ENCODE results near the gene ZSWIM6.

ZSWIM6 gene

DNA sequence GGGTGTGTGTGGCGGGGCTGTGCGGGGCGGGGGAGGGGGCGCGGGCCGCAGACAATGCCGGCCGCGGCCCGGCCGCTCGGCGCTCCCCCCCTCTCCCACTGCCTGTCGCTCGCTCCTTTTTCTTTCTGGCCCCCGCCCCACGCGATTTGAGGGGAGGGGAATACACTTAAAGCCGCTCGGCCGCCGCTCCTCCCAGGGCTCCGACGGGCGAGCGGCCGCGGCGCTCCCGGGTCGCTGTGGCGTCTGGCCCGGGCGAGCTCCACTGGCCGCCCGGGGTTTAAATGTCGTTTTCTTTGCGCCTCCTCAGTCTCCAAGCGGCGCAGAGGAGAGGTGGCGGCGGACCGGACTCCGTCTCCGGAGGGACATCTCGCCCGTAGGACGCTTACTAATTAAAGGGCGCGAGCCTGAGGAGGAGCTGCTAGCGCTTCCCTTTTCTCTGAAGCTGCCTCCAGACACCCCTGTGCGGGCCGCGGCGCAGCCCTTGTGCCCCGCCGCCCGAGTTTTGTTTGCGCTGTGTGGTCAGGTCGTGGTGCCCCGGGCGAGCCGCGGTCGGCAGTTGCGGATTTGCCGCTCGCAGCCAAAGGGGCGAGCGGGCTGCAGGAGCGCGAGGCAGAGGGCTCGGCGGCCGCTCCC, 1.4 kb downstream of the ZSWIM6 start:
- DNase-seq: peak; percentile 54

GRCh38 chr5:61333954-61334867, 2.2 kb downstream of the ZSWIM6 start:
- no peak for DNase-seq

GRCh38 chr5:61334868-61335615, 3.0 kb downstream of the ZSWIM6 start:
- no peak for DNase-seq

GRCh38 chr5:61339764-61340163, 7.7 kb downstream of the ZSWIM6 start:
- DNase-seq: no peak

- no peak for DNase-seq
These were observed 8.8 kb downstream of the ZSWIM6 start for GRCh38 chr5:61340775-61341361.

DNA sequence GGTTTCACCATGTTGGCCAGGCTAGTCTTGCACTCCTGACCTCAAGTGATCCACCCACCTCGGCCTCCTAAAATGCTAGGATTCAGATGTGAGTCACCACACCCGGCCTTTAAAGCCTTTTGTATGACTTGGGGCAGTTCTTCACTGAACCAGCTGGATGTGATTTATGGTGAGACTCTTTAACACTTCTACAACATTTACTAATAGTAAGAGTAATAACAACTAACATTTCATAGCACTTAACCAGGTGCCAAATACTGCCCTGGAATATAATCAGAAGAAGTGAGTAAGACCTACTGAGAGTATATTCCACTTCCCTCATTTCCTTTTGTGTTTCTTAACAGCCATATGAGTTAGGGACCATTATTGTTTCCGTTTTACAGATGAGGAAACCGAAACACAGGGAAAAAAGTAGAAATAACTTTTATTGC, 10.0 kb downstream of the ZSWIM6 start:
- no peak for DNase-seq

DNA sequence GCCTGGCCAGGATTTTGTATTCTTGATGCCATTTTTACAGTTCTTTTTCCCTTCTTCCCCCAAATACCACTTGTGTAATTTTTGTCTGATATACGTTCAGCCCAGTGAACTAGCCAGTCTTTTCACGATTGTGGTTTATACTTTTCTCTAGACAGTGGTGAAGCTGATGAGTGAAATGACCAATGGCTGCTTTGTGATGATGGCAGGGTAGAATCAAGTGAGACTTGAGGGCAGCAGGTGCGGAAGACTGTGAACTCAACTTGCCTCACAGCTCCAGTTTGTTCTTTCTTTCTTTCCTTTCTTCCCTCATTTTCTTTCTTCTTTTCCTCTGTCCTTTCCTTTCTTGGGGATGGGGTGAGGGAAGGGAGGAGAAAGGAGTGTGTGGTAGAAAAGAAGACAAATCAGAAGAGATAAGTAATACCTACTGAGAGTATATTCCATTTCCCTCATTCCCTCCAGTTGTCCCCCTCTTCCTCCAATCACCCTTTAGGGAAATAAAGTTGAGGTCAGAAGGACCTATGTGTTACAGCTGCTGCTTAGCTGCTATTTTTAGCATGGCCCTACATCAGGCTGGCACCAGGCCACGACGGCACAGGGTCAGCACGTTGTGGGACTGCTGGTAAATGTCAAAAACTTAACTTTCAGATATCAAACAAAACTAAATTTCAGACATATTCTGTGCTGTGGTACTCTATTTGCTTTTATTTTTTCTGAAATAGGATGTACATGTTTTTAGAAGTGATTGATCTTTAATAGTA, 12.3 kb downstream of the ZSWIM6 start:
- no peak for DNase-seq

GRCh38 chr5:61346511-61346910, 14.5 kb downstream of the ZSWIM6 start:
- no peak for DNase-seq

DNA sequence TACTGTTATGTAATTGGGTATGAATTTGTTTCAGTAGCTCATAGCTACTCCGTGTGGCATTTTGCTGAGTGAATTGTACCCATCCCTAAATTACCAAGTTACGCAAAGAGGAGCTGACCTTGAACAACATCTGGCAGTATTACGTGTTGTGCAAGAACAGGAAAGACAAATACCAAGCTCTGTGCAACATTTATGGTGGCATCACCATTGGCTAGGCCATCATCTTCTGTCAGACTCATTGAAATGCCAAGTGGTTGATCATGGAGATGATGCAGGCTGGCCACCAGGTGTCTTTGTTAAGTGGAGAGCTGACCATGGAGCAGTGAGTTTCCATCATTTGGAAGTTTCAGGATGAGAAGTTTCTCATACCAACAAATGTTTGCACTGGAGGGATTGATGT, 15.0 kb downstream of the ZSWIM6 start:
- no peak for DNase-seq

DNA sequence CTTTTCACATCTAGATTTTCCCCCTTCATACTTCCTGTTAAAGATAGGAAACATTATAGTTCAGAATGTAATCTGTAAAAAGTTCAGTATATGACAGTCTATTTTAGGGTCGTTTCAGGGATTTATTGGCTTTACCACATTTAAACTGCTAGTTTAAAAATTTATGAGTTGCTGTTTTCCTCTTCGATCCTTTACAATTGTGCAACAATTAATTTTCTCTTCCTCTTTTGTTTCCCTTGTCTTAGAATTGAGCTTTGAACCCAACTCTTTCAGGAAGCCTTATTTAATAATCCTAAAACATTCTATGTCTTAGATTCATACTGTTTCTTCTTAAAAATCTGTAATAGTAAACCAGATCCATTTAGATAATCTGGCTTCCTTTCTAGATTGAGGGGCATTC, 16.4 kb downstream of the ZSWIM6 start:
- DNase-seq: no peak

DNA sequence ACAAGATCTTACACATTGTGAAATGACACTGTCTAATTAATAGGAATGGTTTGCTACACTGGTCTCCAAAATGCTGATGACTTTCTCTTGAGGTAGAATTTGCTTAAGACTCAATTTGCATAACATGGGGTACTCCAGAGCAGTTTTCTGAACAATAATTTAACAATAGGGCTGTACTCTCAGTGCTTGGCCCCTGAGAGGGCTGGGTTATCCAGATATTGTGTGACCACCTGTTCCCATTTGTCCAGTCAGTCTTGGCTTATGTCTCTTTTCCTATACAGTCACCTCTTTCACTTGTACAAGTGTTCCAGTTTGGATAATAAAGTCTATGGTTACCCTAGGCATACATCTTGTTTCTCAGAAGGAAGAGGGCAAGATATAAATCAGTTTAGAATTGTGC, 17.9 kb downstream of the ZSWIM6 start:
- DNase-seq: no peak

DNA sequence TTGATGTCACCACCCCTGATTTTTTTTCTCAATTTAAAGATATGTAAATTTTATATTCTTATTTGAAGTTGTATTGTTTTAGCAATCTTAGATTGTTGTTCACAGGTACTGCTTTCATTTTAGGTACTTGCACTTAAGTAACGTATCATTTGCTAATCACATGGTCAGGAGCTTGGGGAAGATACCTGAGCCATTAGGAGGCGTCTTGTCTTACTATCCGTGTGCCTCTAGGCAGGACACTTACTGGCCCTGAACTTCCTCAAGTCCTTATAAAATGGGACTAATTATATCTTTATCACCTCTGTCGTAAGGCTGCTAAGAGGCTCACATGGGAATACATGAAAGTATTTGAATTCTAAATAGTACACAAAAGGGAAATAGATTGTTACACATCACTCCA, 18.5 kb downstream of the ZSWIM6 start:
- no peak for DNase-seq

GRCh38 chr5:61351733-61352132, 19.7 kb downstream of the ZSWIM6 start:
- DNase-seq: no peak

- DNase-seq: no peak
These were observed 20.1 kb downstream of the ZSWIM6 start for GRCh38 chr5:61352180-61352579.

GRCh38 chr5:61352612-61353156, 20.6 kb downstream of the ZSWIM6 start:
- no peak for DNase-seq

DNA sequence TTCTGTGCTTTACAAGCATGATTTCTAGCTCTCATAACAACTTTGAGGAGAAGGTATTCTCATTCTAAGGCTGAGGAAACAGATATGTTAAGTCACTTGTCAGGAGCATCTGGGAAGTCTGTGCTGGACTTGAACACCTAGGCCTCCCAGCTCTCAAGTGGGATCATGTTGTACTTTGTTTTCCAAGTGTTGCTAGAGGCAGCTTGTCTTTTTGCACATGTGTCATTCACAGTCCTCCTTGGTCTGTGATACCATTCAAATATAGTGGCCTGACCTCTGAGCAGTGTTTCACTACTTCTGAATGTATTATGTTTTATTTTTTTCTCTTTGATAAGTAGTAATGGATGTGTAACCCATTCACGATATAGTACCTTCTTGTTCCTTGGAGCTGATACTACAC, 21.2 kb downstream of the ZSWIM6 start:
- DNase-seq: no peak

DNA sequence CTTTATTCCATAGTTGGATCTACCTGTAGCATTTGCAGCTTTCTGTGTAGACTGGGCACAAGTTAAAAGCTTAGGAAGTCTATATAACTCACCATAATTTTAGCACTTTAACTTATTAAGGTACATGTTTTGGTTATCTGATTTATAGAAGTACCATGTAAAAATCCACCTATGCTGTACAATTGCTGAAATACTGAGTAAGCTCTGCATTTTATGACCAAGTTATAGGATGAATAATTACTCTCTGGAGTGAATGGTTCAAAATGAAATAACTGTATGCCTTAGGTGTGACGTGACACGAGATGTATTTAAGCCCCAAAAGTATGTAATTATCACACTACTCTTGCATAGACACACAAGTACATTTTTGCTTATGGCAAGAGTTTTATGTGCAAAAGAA, 22.1 kb downstream of the ZSWIM6 start:
- no peak for DNase-seq

GRCh38 chr5:61357745-61358144, 25.7 kb downstream of the ZSWIM6 start:
- no peak for DNase-seq

DNA sequence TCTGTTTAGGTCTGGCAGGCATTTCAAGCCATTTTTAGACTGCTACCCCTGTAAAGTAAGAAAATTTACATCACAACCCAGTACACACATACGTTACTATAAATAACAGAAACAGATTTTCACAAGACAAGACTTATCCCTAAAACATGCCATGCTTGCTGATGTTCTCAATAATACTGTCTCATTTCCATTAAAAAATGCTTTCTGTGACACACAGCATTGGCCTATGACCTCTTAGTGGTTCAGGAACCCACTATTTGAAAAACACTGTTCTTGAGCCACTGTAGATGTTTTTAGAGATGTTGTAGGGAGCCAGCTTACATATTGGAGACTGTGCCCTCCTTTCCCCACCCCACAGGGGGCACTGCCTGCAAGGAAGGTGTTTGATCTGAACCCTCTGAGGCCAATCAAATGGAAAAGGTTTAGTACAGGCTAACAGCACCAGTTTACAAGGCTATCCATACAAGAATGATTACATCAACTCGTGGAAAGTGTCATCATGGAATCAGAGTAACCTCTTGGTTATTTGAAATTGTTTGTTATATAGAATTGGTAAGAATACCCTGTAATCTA, 30.8 kb downstream of the ZSWIM6 start:
- DNase-seq: peak; percentile 30

DNA sequence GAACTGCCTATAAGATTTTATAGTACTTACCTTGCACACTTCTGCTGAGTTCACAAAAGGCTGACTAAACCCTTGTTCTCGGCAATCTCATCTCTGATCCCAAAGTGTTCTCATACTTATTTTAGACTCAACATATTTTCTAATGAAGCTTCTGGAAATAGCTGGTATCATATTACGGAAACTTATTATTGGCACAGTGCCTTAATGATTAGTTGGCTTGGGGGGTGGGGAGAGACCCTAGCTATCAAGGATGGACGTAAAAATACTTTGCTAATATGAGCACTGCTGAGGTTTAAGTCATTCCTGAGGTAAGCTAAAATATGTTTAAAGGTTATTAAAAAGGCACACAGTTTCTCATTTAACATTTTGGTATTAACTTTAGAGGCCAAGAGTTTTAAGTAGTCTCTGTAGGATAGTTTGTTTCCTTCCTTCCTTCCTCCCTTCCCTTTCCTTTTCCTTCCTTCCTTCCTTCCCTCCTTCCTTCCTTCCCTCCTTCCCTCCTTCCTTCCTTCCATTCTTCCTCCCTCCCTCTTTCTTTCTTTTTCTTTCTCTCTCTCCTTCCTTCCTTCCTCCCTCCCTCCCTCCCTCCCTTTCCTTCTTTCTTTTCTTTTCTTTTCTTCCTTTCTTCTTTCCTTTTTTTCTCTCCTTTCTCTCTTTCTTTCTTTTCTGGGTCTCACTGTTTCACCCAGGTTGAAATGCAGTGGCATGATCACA, 31.5 kb downstream of the ZSWIM6 start:
- no peak for DNase-seq
